ENCODE results near the gene GALNT14. TPM values are rescaled to one million over a fixed set of nuclear protein-coding genes. Genes with fewer than 3 reads are reported as not detected.

The GALNT14 gene
- total RNA-seq, 1 experiment from 2014 or later = 68.4 TPM

DNA sequence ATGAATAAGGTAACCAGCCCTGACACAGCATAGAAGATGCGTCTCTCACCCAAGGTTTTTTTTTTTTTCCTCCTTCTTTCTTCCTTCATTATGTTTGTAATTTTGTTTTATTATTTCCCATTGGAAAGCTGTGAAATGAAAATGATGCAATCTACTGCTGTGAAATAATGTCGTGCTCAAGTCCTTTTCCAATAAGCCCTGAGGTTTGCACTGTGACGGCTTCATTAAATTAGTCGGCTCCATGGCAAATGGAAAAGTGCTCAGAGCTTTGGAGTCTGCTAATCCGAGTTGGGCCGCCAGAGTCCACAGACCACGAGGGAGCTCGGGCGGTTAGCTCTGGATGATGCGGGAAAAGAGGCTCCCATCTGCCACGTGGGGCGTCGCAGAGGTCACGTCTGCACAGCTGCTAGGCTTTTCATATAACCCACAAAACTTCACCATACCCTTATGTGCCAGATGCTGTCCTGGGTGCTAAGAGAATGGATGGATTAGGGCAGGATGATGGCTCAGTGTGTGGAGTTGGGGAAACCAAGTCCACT, 238.7 kb downstream of the GALNT14 start:
- DNase-seq (ENCODE audit: low spot score) = no peak

DNA sequence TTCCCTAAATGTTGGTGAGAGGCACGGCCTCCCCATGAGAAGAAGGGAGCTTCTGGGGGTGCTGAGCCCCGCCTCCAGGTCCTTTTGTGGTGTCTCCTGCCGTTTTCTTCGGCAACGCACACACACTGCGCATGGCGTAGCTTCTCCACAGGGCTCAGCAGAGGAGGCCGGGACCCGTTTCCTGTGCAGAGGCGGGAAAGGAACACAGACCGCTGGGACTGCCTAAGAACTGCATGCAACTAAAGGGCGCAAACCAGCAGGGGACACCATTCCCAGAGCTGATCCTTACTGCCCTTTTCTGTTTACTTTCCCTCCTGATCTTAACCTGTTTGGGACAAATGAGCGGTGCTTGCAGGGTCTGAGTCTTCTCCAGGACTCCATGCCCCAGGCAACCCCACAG, 240.7 kb downstream of the GALNT14 start:
- DNase-seq (ENCODE audit: low spot score) = no peak

DNA sequence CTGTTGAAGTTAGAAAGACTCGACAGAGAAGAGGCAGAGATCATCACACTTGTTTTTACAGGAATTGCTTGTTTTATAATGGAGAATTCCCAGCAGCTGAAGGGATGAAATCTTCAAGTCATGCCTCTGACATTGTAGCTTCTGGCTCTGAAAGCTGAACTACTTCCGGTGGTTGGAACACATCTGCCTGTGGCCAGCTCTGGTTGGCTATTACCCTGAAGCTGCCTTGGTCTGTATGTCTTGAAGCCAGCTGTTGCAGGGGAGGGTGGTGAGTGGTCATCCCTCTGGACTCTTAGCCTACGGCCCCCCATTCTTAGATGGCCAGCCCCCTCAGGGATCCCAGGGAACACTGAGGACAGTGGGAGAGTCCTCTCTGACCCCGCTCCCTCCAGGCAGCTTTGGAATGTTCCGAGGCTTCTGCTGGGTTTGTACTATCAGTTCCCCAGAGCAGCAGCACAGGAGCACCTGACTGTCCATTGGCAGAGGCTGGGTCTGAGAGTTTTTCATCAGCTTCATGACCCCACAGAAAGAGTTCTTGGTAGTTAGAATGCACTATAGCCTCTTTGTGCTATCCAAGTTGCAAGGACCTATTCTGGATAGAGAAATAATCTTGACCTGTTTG, 243.6 kb downstream of the GALNT14 start:
- DNase-seq (ENCODE audit: low spot score) = no peak

DNA sequence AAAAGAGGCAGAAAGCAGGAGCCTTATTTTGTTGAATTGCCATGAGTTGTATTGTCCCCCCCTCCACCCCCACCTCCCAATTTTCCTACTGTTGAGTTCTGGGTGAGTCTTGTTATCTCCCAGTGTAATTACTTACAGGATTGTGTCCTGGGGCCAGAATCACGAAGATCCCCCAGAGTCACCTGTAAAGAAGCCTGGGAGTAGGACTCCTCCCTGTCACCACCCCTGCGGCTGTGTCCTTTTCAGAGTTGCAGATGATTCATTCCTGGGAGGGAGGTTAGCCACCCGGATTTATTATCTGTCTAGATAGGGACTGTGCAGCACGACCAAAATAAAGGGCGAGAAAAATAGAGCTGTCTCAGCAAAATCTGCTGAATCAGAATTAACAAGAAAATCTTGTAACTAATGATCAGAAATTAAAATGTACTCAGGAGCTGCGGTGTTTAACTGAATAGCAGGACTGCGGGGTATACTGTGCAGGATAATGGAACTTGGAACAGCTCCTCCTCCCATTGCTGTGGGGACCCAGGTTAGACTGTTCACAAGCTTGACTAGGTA, 249.3 kb downstream of the GALNT14 start:
- DNase-seq (ENCODE audit: low spot score) = no peak

DNA sequence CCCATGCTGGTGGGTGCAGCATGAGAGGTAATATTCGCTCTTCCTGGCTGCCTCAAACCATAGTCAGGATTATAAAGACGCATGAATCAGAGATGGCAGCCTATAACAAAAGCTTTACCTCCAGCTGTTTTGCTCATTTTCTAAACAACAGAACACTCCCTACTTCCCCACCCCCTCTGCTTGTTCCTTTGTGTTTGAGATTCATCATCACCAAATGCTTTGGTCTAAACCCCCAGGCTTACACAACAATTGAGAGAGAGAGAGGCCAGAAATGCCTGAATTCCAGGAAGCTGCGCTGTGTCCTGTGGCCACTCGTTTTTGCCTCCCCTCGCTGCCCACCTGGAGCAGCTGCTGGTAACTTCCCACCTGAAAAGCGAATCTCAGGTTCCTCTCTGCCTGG, 252.2 kb downstream of the GALNT14 start:
- DNase-seq (ENCODE audit: low spot score) = no peak

DNA sequence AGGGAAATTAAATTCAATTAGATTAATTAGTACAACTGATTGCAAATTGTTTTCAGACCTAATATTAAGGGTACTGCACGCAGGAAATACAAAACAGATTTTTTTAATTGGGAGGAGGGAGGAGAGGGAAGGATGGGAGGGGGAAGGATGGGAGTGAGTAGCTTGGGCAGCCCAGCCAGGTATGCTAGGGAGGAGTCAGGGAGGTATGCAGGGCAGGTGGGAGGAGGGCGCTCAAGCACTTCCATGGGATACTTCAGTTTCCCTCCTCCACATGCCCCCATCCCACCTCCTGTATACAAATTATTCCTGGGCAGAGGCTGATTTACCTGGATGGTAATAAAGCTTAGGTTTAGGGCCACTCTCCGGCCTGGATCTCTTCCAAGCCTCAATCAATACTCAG, 254.4 kb downstream of the GALNT14 start:
- no peak for DNase-seq (ENCODE audit: low spot score)

DNA sequence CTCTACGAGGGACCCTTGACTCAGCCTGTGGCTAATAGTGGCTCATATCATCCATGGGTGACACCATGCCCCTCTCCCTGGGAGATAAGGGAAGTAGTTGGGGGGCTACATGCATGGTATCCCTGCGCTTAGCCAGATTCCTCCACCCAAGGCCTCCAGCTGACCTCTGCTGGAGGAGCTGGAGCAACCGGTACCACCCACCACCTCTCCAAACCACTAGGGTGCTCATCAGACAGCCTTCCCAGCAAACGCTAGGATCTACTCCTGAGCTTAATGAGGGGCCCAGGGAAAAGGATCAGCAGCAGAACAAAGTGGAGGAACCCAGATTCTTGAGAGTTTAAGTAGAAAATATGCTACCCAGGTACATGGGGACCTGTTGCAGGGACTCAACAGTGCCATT, 255.1 kb downstream of the GALNT14 start:
- DNase-seq (ENCODE audit: low spot score) = no peak

DNA sequence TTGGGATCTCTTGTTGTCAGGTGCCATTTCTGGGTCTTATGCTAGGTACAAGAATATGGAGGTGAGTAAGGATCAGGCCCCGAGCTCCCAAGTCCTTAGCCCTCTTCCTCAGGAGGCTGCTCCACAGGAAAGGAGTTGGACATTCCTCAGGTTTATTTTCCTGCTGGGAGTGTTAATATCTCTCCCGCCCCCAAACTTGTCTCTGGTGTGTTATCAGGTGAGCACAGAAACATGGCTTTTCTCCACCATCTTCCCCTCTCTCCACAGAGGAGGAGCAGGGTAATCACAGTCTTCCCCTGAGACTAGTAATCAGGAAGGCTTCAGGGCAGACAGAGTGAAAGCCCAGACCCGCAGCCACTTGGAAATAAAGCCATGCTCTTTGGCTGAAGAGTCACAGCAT, 257.7 kb downstream of the GALNT14 start:
- DNase-seq (ENCODE audit: low spot score) = no peak

DNA sequence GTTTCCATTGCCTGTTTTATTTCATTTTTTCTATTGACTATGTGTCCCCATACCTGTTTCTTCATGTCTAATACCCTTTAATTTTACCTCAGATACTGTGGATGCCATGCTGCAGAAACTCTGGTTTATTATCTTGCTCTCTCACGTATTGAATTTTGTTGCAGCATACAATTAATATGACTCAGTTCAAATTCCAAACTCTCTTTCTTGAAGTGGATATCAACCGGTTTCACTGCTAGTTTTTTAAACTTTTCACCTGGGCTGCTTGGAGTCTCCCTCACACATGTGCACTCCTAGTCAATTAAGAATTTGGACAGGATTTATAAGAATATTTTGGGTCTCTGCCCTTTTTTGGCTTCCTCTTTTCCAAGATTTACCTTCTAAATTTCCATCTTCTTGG, 260.4 kb downstream of the GALNT14 start:
- no peak for DNase-seq (ENCODE audit: low spot score)

DNA sequence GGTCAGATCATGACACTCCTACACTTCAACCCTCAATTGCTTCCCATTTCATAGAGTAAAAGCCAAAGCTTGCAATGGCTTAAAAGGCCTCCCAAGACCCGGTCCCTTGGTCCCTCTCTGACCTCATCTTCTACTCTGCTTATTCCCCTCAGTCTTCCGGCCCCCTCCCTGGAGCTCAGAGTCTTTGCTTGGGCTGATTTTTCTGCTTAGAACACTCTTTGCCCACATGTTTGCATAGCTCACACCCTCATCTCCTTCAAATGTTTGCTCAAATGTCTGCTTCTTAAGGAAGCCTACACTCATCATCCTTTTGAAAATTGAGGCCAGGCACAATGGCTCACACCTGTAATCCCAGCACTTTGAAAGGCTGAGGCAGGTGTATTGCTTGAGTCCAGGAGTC, 265.4 kb downstream of the GALNT14 start:
- DNase-seq (ENCODE audit: low spot score) = no peak

DNA sequence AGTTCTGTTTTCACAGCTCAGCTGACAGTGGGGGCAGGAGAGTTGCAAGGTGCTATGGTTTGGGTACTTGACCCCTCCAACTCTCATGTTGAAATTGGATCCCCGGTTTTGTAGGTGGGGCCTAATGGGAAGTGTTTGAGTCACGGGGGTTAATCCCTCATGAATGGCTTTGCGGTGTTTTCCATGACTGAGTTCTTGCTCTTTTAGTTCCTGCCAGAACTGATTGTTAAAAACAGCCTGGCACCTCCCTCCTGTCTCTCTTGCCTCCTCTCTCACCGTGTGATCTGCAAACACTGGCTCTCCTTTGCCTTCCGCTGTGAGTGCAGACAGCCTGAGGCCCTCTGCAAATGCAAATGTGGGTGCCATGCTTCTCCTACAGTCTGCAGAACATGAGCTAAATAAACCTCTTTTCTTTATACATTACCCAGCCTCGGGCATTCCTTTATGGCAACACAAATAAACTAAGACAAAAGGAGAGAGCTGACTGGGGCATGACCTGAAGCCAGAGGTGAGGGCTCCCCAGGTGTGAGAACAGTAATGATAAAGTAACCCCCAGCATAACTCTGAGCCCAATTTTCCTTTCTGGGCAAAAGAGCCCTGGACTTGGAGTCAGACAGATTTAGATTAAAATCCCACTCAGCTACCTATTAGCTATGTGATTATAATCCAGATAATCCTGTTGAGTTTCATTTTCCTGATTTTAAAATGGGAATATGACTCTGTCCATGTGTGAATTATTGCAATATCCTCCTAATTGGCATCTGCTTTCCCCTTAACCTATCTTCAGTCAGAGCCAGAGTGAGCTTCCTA, 266.1 kb downstream of the GALNT14 start:
- DNase-seq (ENCODE audit: low spot score) = no peak

DNA sequence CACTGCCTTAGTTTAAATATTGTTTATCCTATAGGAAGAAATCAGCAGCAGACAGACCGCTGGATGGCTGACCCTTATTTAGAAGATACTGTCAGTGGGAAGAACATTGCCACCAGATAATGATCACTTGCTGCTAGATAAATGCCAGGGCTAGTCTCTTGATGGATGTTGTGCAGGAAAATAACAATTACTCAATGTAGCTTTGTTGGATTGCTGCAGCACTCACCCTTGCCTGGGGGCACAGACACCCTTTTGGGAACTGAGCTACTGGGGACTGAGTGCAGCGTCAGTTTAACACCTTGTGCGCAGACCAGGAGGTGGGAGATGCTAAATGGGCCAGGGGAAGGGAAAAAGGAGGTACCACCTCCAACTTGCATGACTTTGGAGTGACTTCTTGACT, 266.8 kb downstream of the GALNT14 start:
- DNase-seq (ENCODE audit: low spot score) = no peak

DNA sequence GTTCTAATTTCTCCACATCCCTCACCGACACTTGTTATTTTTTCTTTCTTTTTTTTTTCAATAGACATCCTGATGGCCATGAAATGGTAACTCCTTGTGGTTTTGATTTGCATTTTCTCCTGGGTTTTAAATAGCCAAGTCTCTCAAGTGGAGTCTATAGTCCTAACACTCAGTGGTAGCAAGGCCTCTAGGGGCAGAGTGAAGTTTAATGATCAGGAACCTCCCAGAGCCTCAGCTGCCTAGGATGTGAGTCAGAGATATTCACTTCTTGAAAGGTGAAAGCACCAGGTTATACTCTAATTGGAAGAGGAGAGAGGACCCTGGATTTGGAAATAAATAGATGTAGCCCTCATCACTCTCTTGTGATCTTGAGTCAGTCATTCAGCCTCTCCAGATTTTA, 268.3 kb downstream of the GALNT14 start:
- DNase-seq (ENCODE audit: low spot score) = peak; percentile 19

DNA sequence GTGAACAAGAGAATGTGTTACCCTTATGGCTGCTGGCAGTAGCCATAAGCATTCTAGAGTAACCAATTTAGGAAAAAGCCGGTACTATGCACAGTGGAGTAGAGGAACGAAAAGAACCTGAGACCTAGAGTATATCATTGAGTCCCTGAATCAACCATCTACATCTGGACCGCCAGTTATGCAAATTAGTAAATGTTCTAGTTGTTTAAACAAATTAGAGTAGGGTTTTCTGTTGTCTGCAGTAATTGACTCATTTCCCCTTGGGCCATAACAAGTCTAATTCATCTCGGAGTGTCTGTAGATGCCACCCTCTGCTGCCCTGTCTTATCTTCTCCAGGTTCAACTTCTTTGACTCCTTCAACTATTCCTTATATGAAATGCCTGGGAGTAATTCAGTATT, 270.9 kb downstream of the GALNT14 start:
- no peak for DNase-seq (ENCODE audit: low spot score)

DNA sequence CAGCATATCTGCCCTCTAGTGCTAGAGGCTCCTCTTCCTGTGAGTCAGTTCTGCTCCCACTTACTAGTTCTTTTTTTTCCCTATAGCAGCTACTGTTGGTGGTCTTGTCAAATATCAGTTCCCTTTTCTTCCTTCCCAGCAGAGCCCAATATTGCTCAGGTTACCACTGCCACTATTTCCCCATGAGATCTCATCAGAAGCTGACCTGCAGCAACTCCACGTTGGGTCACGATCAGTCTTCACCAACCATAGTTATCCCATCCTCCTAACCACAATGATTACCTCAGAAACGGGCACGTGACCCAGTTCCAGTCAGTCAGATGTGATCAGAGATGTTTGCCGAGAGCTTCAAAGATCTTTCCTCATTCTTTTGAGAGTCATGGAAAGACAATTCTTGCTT, 271.3 kb downstream of the GALNT14 start:
- DNase-seq (ENCODE audit: low spot score) = no peak

DNA sequence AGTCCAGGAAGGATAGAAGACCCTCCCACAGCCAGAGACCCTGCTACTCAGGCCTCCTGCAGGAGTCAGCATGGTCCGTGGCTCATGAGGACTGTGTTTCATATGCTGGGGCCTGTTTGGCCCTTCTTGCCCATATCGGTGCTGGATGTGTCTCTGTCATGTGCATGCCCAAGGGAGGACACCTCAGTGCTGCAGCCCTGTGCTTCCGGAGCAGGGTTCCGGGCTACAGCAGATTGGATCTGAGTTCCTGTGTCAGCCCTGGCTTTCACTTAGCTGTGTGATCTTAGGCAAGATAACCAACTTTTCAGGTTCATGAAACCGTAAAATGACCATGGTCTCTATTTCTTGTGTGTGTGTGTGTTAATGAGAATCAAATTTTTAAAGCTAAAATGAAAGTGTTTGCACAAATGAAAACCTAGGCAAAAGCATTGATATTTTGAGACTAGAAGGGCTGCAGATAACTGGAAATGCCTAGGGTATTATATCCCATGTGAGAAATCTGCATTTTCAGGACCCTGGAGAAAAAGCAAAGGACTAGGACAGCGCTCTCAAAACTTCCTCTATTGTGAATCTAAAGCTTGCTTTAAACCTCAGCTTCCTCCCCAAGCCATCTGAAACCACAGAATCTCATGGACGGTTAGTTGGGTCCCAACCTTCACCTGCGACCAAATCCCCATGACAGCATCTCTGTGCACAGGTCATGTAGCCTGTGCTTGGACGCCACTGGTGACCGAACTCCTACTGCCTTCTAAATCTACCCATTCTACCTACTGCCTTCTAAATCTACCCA, 272.2 kb downstream of the GALNT14 start:
- DNase-seq (ENCODE audit: low spot score) = no peak

DNA sequence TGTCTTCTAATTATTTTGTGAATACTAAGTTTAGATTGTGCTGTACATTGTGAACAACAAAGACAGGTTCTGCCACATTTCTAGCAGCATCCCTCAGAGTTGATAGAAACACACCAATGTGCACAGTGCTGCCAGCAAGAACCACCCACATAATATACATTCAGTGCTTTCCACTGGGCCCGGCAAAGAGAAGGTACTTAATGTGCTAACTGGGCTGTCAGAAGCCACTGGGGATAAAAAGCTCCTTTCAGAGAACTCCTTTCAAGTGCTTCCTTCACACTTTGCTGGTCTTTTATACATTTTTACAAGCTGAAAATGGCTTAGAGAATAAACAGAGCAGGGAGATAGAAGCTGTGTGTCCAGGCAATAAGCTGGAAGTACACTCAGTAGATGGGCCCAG, 273.0 kb downstream of the GALNT14 start:
- no peak for DNase-seq (ENCODE audit: low spot score)

DNA sequence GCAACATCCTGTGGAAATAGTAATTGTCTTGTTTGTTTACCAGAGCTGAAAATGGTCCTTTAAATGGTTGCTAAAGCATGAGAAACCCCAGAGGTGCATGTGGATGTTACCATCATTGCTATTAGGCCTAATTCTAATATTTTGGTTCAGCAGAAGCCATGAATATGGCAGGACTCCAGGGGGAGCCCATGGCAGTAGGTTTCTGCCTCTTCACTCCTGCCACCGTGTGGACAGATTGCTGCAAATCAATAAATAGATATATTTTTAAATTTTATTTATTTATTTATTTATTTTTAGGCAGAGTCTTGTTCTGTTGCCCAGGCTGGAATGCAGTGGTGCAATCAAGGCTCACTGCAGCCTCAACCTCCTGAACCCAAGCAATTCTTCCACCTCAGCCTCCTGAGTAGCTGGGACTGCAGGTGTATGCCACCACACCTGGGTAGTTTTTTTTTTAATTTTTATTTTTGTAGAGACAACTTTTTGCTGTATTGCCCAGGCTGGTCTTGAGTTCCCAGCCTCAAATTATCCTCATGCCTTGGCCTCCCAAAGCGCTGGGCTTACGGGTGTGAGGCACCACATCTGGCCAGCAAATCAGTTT, 276.1 kb downstream of the GALNT14 start:
- peak; percentile 89 for DNase-seq (ENCODE audit: low spot score)

DNA sequence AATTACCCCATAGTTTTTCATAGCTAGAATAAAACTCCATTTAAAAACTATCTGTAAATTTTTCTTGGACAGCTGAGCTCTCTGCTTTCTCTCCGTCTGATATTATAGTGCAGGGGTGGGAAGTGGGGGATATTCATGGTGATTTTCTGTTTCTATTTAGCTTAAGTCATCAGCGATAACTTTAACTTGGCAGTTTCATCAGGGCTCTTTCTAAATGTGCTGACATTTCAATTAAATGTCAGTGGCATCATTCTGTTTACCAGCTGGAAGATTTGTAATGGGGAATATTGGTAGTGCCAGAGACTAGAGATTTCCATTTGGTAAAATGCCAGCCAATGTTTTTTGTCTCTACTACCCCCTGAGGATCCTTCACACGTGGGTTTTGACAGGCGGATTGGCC, 277.5 kb downstream of the GALNT14 start:
- DNase-seq (ENCODE audit: low spot score) = no peak
